ENCODE results near the gene PLEKHG4B.
A peak's percentile ranks its signal among the peaks of the same experiment; 100 is the strongest.

The PLEKHG4B gene

DNA sequence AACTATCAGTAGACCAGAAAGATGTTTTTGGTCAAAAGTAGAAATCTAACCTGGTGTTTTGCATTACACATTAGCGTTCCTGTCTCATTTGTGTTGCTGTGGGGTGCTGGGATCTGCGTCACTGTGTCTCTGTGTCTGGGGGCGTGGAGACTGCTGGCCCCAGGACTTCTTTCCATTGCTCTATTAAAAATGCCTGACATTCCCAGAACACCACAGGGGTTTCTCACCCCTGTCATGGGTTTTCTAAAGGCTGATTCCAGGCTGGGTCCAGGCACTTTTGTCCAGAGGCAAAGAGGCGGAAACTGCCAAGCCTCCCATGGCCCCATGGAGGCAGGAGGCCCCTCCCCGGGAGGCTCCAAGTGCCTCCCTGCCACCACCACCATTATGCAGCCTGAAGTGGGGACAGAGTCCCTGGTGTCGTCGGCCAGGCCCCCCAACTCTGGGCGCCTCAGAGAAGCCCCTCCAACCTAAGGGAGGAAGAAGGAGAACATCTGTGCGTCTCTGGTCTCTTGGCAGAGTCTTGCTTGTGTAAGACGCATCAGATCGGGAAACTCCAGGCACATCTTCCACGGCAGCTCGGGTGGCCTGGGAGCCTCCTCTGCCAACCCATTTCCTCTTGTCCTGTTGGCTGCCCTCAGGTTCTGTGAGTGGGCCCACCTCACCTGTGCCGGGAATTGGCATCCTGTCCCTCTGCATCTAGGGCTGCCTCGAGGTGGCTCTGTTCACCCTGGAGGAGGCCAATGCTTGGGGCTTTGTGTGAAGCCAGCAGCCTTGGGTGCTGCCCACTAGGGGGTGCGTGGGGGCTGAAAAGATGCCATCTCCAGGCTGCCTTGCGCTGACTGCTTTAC, 13.8 kb upstream of the PLEKHG4B start:
- TF ChIP-seq, protein P1, sequence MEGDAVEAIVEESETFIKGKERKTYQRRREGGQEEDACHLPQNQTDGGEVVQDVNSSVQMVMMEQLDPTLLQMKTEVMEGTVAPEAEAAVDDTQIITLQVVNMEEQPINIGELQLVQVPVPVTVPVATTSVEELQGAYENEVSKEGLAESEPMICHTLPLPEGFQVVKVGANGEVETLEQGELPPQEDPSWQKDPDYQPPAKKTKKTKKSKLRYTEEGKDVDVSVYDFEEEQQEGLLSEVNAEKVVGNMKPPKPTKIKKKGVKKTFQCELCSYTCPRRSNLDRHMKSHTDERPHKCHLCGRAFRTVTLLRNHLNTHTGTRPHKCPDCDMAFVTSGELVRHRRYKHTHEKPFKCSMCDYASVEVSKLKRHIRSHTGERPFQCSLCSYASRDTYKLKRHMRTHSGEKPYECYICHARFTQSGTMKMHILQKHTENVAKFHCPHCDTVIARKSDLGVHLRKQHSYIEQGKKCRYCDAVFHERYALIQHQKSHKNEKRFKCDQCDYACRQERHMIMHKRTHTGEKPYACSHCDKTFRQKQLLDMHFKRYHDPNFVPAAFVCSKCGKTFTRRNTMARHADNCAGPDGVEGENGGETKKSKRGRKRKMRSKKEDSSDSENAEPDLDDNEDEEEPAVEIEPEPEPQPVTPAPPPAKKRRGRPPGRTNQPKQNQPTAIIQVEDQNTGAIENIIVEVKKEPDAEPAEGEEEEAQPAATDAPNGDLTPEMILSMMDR (IDR thresholded peaks at IDR 0.05; ENCODE audit: low read depth, low read length, missing control alignments) = peak; percentile 73
- H3K4me3 ChIP-seq (ENCODE audit: low read depth, low read length) = no peak overlapping the region
- no peak for DNase-seq (ENCODE audit: low read depth)

DNA sequence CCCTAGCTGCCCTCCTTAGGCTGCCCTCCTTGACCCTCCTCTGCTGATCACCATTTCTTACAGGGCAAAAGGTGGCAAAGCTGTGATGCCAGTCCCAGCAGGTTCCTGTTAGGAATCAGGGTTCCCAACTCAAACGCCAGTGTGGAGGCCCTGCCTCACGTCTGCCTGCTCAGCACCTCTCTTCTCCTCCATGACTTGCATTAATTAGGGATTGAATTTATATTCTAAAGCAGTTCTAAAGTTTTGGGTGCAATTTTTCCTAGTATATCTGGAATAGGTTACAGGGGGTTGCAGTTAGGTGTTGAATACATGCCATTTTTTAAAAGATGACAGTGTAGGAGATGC, 13.2 kb upstream of the PLEKHG4B start:
- H3K4me3 ChIP-seq (ENCODE audit: low read depth, low read length) = no peak overlapping the region
- TF ChIP-seq, protein P1 (IDR thresholded peaks at IDR 0.05; ENCODE audit: low read depth, low read length, missing control alignments) = no peak
- DNase-seq (ENCODE audit: low read depth) = no peak

DNA sequence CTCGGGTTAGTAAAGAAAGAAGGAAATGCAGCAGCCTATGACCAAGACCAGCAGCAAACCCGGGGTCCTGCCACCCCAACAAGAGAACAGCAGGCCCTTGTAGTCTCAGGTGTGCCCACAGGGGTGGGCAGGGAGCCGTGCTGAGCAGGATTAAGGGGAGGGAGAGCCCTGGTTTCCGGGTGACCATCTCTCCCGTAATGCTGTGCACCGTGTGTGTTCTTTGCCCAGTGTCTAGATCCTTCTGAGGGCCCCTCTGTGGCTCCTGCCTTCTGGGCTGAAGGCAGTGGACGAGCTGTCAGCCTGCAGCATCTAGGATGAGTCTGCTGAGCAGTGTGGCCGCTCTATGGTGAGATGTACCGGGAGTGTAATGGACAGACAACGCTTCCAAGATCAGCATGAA, 12.7 kb upstream of the PLEKHG4B start:
- DNase-seq (ENCODE audit: low read depth) = no peak
- TF ChIP-seq, protein P1 (IDR thresholded peaks at IDR 0.05; ENCODE audit: low read depth, low read length, missing control alignments) = no peak
- H3K4me3 ChIP-seq (ENCODE audit: low read depth, low read length) = no peak overlapping the region

DNA sequence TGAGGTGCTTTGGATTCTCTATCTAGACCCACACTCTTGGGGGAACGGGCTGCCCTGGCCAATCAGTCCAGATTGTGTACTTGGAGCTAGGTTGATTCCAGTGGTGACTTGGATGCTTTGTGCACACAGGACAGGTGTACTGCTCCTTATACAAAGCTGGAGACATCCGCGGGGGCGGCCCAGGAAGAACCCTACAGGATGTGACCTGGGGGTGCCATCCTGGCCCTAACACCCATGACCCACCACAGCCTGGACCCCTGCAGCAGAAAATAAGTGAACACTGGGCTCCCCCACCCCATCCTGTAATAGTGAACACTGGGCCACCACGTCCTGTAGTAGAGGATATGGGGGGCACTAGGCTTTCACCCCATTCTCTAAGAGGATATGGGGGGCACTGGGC, 12.1 kb upstream of the PLEKHG4B start:
- DNase-seq (ENCODE audit: low read depth) = no peak
- TF ChIP-seq, protein P1 (IDR thresholded peaks at IDR 0.05; ENCODE audit: low read depth, low read length, missing control alignments) = no peak
- no peak overlapping the region for H3K4me3 ChIP-seq (ENCODE audit: low read depth, low read length)

DNA sequence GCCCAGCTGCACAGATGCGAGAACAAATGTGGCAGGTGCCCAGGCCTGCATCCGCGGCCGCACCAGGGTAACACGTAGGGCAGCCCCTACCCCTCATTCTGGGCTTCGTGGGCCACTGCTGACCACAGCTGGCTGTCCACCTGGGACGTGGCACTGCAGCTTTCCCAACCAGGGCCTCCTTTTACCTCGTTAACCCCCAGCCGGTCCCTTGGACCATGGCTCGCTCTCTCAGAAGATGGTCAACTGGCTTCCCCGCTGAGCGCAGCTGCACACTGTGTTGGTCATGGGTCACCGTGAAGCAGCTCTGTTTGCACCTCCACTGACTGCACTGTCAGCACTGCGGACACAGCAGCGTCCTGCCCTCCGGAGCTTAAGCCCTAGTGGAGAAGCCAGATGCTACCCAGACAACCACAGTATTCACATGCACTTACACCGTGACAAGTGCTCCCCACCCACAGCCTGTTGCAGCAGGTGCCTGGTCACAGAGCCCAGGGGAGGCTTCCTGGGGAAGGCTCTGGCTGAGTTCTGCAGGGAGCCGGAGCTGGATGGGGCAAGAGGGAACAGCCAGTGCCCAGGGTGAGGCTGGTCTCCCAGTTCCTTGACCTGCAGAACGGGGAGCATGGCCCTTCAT, 10.5 kb upstream of the PLEKHG4B start:
- H3K4me3 ChIP-seq (ENCODE audit: low read depth, low read length) = no peak overlapping the region
- TF ChIP-seq, protein P1 (IDR thresholded peaks at IDR 0.05; ENCODE audit: low read depth, low read length, missing control alignments) = no peak
- no peak for DNase-seq (ENCODE audit: low read depth)

DNA sequence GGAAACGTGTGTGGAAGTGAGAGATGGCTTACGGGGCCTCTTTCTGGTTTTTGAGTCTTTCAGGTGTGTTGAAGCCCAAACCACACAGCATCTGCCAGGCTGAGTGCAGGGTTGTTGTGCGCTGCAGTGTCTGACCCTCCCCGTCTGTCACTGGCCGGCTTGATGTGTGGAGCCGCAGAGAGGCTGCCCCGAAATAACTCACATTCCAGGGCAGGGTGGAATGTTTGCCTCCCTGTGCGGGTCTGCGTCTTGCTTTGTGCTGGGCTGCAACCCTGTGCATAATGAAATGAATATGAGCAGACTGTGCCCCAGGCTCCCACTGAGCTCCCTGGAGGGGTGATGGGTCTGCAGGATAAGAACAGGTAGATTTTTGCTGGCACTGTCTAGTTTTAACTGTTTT, 9.9 kb upstream of the PLEKHG4B start:
- TF ChIP-seq, protein P1 (IDR thresholded peaks at IDR 0.05; ENCODE audit: low read depth, low read length, missing control alignments) = no peak
- DNase-seq (ENCODE audit: low read depth) = no peak
- no peak overlapping the region for H3K4me3 ChIP-seq (ENCODE audit: low read depth, low read length)
